PC-3 (cell line): ENCODE data around the gene ICE2. TPM values are rescaled to one million over a fixed set of nuclear protein-coding genes. Genes with fewer than 3 reads are reported as not detected.

ENCODE experiments used
- ATAC-seq: fragments of 200-7000 bp; cut with Tn5 transposase; 2 replicates; pipeline ENCODE4 v1.9.1; 2020; ENCODE audit warnings: mild to moderate bottlenecking, moderate library complexity
- BruUV-seq: library from RNA; stranded (reverse); fragments of 400-500 nt; replicated peaks from 2 replicates; lab custom pipeline; 2021; lab: Mats Ljungman, UMichigan
- CTCF ChIA-PET: fragments of 300-600 bp; sonication (Branson Sonifier 250); formaldehyde crosslinking; loops from one replicate; lab custom pipeline; 2022; ENCODE audit warnings: antibody characterized with exemption; lab: Charles Lee
- POLR2A ChIA-PET: fragments of 300-600 bp; sonication (Branson Sonifier 250); formaldehyde crosslinking; loops from one replicate; lab custom pipeline; 2022; ENCODE audit warnings: antibody characterized with exemption; ENCODE audit not compliant: unreplicated experiment; lab: Charles Lee
- DNase-seq: peaks from one replicate; pipeline ENCODE4 v3.0.0-alpha.2; 2015
- H2AFZ ChIP-seq: fragments of 300-600 bp; sonication (generic); 2 replicates; pipeline ENCODE4 v1.6.0; 2016; ENCODE audit warnings: antibody characterized with exemption, low read length
- H3F3A ChIP-seq: fragments of 300-600 bp; sonication (generic); one replicate; pipeline ENCODE4 v1.6.0; 2017; ENCODE audit warnings: antibody characterized with exemption, low read length, control low read depth, mild to moderate bottlenecking; ENCODE audit not compliant: unreplicated experiment
- H3K27ac ChIP-seq: fragments of 300-600 bp; sonication (generic); 2 replicates; pipeline ENCODE4 v1.5.1; 2016; ENCODE audit warnings: mild to moderate bottlenecking, low read length
- H3K27me3 ChIP-seq: fragments of 300-600 bp; sonication (generic); 2 replicates; pipeline ENCODE4 v1.6.1; 2016; ENCODE audit warnings: low read length, mixed read lengths
- H3K36me3 ChIP-seq: fragments of 300-600 bp; sonication (generic); 2 replicates; pipeline ENCODE4 v1.6.1; 2016; ENCODE audit warnings: low read depth, mixed run types, low read length, mixed read lengths
- H3K4me1 ChIP-seq: fragments of 300-600 bp; sonication (generic); 2 replicates; pipeline ENCODE4 v1.5.1; 2016; ENCODE audit warnings: low read length; ENCODE audit not compliant: insufficient read depth
- H3K4me2 ChIP-seq: fragments of 300-600 bp; sonication (generic); 2 replicates; pipeline ENCODE4 v1.6.0; 2016; ENCODE audit warnings: low read length
- H3K4me3 ChIP-seq: fragments of 300-600 bp; sonication (generic); 2 replicates; pipeline ENCODE4 v1.5.1; 2016; ENCODE audit warnings: mild to moderate bottlenecking, low read length, mixed read lengths
- H3K79me2 ChIP-seq: fragments of 300-600 bp; sonication (generic); 2 replicates; pipeline ENCODE4 v1.6.1; 2017; ENCODE audit warnings: low read length, mixed read lengths
- H3K9ac ChIP-seq: fragments of 300-600 bp; sonication (generic); 2 replicates; pipeline ENCODE4 v1.6.0; 2016; ENCODE audit warnings: mild to moderate bottlenecking, low read length
- H3K9me2 ChIP-seq: fragments of 300-600 bp; sonication (generic); replicated peaks from 2 replicates; pipeline ENCODE4 v1.6.1; 2016; ENCODE audit warnings: mixed run types, low read length, mixed read lengths
- H3K9me3 ChIP-seq: fragments of 300-600 bp; sonication (generic); 2 replicates; pipeline ENCODE4 v1.6.1; 2016; ENCODE audit warnings: low read length, mixed read lengths
- H4K20me1 ChIP-seq: fragments of 300-600 bp; sonication (generic); 2 replicates; pipeline ENCODE4 v1.6.1; 2016; ENCODE audit warnings: low read length, mixed read lengths
- CTCF ChIP-seq: fragments of 300-600 bp; sonication (generic); conservative IDR thresholded peaks from 2 replicates; pipeline ENCODE4 v1.5.1; 2017; ENCODE audit warnings: antibody characterized with exemption, low read depth, mild to moderate bottlenecking, low read length
- EZH2 ChIP-seq: fragments of 300-600 bp; sonication (generic); IDR thresholded peaks from one replicate; pipeline ENCODE4 v1.6.1; 2017; ENCODE audit warnings: antibody characterized with exemption, mild to moderate bottlenecking, low read length; ENCODE audit not compliant: unreplicated experiment
- EZH2phosphoT487 ChIP-seq: fragments of 300-600 bp; sonication (generic); IDR thresholded peaks from 2 replicates; pipeline ENCODE4 v1.6.1; 2018; ENCODE audit warnings: mild to moderate bottlenecking, antibody characterized with exemption, low read length, borderline replicate concordance
- intact Hi-C: fragments of 100-400 bp; cut with micrococcal nuclease; formaldehyde crosslinking; loops from 2 replicates; pipeline ENCODE4 v1.9.0; 2023
- total RNA-seq: library from RNA; depleted of rRNA; stranded (reverse); fragments of >200 nt; gene quantifications from 2 replicates; pipeline ENCODE4 v1.2.3, GENCODE V29; 2014

Gene ICE2
- total RNA-seq, 1 experiment from 2014 or later, result 14.8 TPM

- Histone ChIP-seq H3F3A (peaks cover 9% of the 10 kb centered on the region), H3K27me3 (no peaks in the 10 kb centered on the region), H4K20me1 (no peaks in the 10 kb centered on the region), H3K27ac (no peak overlapping the region), H3K4me1 (peaks cover 51% of the 10 kb centered on the region), H2AFZ (no peak overlapping the region), H3K9me2 (no peaks in the 10 kb centered on the region), H3K4me3 (no peak overlapping the region), H3K4me2 (no peak overlapping the region), H3K79me2 (no peaks in the 10 kb centered on the region), H3K36me3 (no peaks in the 10 kb centered on the region), H3K9ac (no peak overlapping the region), H3K9me3 (no peaks in the 10 kb centered on the region)
- no TSS peak for BruUV-seq
- ChIA-PET POLR2A (interaction anchor here (0.8 kb wide), 1 partner anchor 11 kb away, joined by 4 read pairs; no protein-coding TSS in a partner anchor), CTCF (no interaction called here)
- no peak for TF ChIP-seq EZH2
- no peak for TF ChIP-seq EZH2phosphoT487
- TF ChIP-seq CTCF, result no peak
- ATAC-seq (no peak), DNase-seq (no peak)
- intact Hi-C loops, result no loop called here
These were observed 60.8 kb downstream of the ICE2 start for GRCh38 chr15:60418096-60418495.

- H3K79me2 ChIP-seq, result no peaks in the 10 kb centered on the region
- H3K27ac ChIP-seq, result no peak overlapping the region
- no TSS peak for BruUV-seq
- no peaks in the 10 kb centered on the region for H3K9me3 ChIP-seq
- H3K4me1 ChIP-seq, result peaks cover 48% of the 10 kb centered on the region
- ChIA-PET POLR2A (interaction anchor here (0.6 kb wide), 2 partner anchors 17 to 42 kb away, joined by 3 read pairs; no protein-coding TSS in a partner anchor), CTCF (no interaction called here)
- H3F3A ChIP-seq, result peaks cover 9% of the 10 kb centered on the region
- H3K9ac ChIP-seq, result no peak overlapping the region
- H3K4me3 ChIP-seq, result no peak overlapping the region
- no peaks in the 10 kb centered on the region for H3K36me3 ChIP-seq
- H3K27me3 ChIP-seq, result no peaks in the 10 kb centered on the region
- intact Hi-C loops, result no loop called here
- H3K9me2 ChIP-seq, result no peaks in the 10 kb centered on the region
- H3K4me2 ChIP-seq, result no peak overlapping the region
- no peaks in the 10 kb centered on the region for H4K20me1 ChIP-seq
- DNase-seq (no peak), ATAC-seq (no peak)
- no peak overlapping the region for H2AFZ ChIP-seq
- no peak for TF ChIP-seq EZH2phosphoT487
- TF ChIP-seq CTCF, result no peak
- TF ChIP-seq EZH2, result no peak
These were observed 61.8 kb downstream of the ICE2 start for GRCh38 chr15:60417112-60417511.

GRCh38 chr15:60416484-60416883, 62.5 kb downstream of the ICE2 start:
- no peak overlapping the region for H3K4me2 ChIP-seq
- intact Hi-C loops, result no loop called here
- no peak overlapping the region for H3K4me3 ChIP-seq
- H3K79me2 ChIP-seq, result no peaks in the 10 kb centered on the region
- no peak overlapping the region for H3K9ac ChIP-seq
- H3K9me2 ChIP-seq, result no peaks in the 10 kb centered on the region
- no peak for DNase-seq
- no peaks in the 10 kb centered on the region for H3K9me3 ChIP-seq
- H3K27ac ChIP-seq, result no peak overlapping the region
- H2AFZ ChIP-seq, result no peak overlapping the region
- ChIA-PET CTCF (no interaction called here), POLR2A (no interaction called here)
- H3K4me1 ChIP-seq, result peaks cover 41% of the 10 kb centered on the region
- no peaks in the 10 kb centered on the region for H3K36me3 ChIP-seq
- BruUV-seq, result no TSS peak
- ATAC-seq, result no peak
- H3F3A ChIP-seq, result peaks cover 4% of the 10 kb centered on the region
- H4K20me1 ChIP-seq, result no peaks in the 10 kb centered on the region
- no peak for TF ChIP-seq EZH2
- TF ChIP-seq CTCF, result no peak
- no peak for TF ChIP-seq EZH2phosphoT487
- no peaks in the 10 kb centered on the region for H3K27me3 ChIP-seq
